Sigmoid colon (tissue), 7 donors: ENCODE measurements around the gene ALDH1L1. TPM values are rescaled to one million over a fixed set of nuclear protein-coding genes. Genes with fewer than 3 reads are reported as not detected.
A peak's percentile ranks its signal among the peaks of the same experiment; 100 is the strongest.

Source experiments
- DNase-seq: peaks from one replicate; pipeline ENCODE4 v3.0.0-alpha.2; 2019
- H3K27ac ChIP-seq, 4 donors: fragments of 200-600 bp; sonication (generic); one replicate each; pipeline ENCODE4 v1.5.1; 2016 to 2019; ENCODE audit warnings: mild to moderate bottlenecking in 1 of 4
- H3K27me3 ChIP-seq, 3 donors: fragments of 200-600 bp; sonication (generic); one replicate each; pipeline ENCODE4 v1.5.1; 2019; ENCODE audit warnings: mild to moderate bottlenecking in 1 of 3
- H3K36me3 ChIP-seq, 4 donors: fragments of 200-600 bp; sonication (generic); one replicate each; pipeline ENCODE4 v1.5.1; 2016 to 2019
- H3K4me1 ChIP-seq, 4 donors: fragments of 200-600 bp; sonication (generic); one replicate each; pipeline ENCODE4 v1.5.1; 2017 to 2019
- H3K4me3 ChIP-seq, 4 donors: fragments of 200-600 bp; sonication (generic); one replicate each; pipeline ENCODE4 v1.5.1; 2017 to 2019; ENCODE audit warnings: mild to moderate bottlenecking in 2 of 4, moderate library complexity in 1 of 4
- H3K9me3 ChIP-seq, 4 donors: fragments of 200-600 bp in 3 of 4; sonication (generic) in 3 of 4; one replicate each; pipeline versions ENCODE4 v1.5.1 to v1.6.1; 2013 to 2019
- CTCF ChIP-seq, 4 experiments: fragments of 450-650 bp in 3 of 4; fragments of 200-600 bp in 1 of 4; IDR thresholded peaks; one replicate each; pipeline ENCODE4 v1.5.1; 2016 to 2019; ENCODE audit warnings: antibody characterized with exemption in 4 of 4, mild to moderate bottlenecking in 3 of 4, moderate library complexity in 2 of 4
- EP300 ChIP-seq, 4 donors: sonication (generic); formaldehyde crosslinking; IDR thresholded peaks; one replicate each; pipeline ENCODE4 v1.6.1; 2017; ENCODE audit warnings: antibody characterized with exemption in 4 of 4
- POLR2A ChIP-seq, 2 donors: fragments of 450-650 bp; IDR thresholded peaks; one replicate each; pipeline ENCODE4 v1.6.1; 2016; ENCODE audit warnings: antibody characterized with exemption in 2 of 2, mild to moderate bottlenecking in 2 of 2, moderate library complexity in 2 of 2
- POLR2AphosphoS5 ChIP-seq, 4 donors: sonication (generic); formaldehyde crosslinking; IDR thresholded peaks; one replicate each; pipeline ENCODE4 v1.6.1; 2017; ENCODE audit warnings: antibody characterized with exemption in 4 of 4
- WGBS, 2 donors: extraction: QIAGEN DNeasy Blood & Tissue Kit; methylation state at CpG; one replicate each; pipeline ENCODE4 v1.1.7; 2013; 5-methylcytosine and 5-hydroxymethylcytosine counted together
- intact Hi-C: fragments of 100-400 bp; cut with DNase I; formaldehyde crosslinking; loops from one replicate; pipeline ENCODE4 v1.15.1; 2023
- polyA plus RNA-seq, 3 donors: library from polyadenylated mRNA; stranded (reverse); fragments of 200-250 nt; gene quantifications; one replicate each; pipeline ENCODE4 v1.2.3, GENCODE V29; 2013
- total RNA-seq, 4 donors: library from RNA; depleted of rRNA; stranded (reverse); fragments of >200 nt; gene quantifications; one replicate each; pipeline ENCODE4 v1.1.0, GENCODE V29; 2016
- donor health status: healthy with polysubstance abuse.
- donor health status: Bipolar disorder and iron deficiency.
- donor health status: healthy.

Gene ALDH1L1
- total and polyA plus RNA-seq, 7 donors = 7.2 to 32.5 (median 15.0) TPM

DNA sequence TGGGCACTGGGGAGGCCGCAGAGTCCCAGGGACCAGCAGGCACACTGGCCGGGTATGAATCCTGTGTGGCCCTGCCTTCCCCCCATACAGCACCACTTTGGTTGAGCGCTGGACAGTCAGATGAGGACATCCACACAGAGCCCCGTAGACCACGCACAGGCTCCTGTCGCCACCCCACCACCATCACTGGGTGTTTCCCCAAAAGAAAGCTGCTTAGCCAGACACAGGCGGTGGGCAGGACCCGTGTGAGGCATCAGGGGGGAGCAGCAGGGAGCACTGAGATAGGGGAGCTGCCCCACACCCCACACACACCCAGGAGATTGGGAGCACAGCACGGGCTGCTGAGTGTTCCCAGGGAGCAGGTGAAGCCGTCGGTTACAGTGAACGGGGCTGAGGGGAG is 54.1 kb downstream of the ALDH1L1 start:
- no peak for TF ChIP-seq CTCF (IDR thresholded peaks at IDR 0.05)
- no peak for TF ChIP-seq POLR2AphosphoS5 (IDR thresholded peaks at IDR 0.05)
- no peak for TF ChIP-seq EP300 (IDR thresholded peaks at IDR 0.05)
- no peak for TF ChIP-seq POLR2A (IDR thresholded peaks at IDR 0.05)
- 90% methylated on average over 12 of the region's 12 CpGs for WGBS, 2 donors
- H3K4me1 ChIP-seq = no peaks in the 10 kb centered on the region
- H3K36me3 ChIP-seq = no peaks in the 10 kb centered on the region
- DNase-seq = peak; percentile 48
- H3K27ac ChIP-seq = no peak overlapping the region
- intact Hi-C loops = no loop called here
- no peaks in the 10 kb centered on the region for H3K9me3 ChIP-seq
- H3K4me3 ChIP-seq = no peak overlapping the region
- no peaks in the 10 kb centered on the region for H3K27me3 ChIP-seq

- intact Hi-C loops = no loop called here
- no peaks in the 10 kb centered on the region for H3K4me1 ChIP-seq
- TF ChIP-seq CTCF (IDR thresholded peaks at IDR 0.05) (no peak), POLR2A (IDR thresholded peaks at IDR 0.05) (no peak), POLR2AphosphoS5 (IDR thresholded peaks at IDR 0.05) (no peak), EP300 (IDR thresholded peaks at IDR 0.05) (no peak)
- H3K27me3 ChIP-seq = no peaks in the 10 kb centered on the region
- peak; percentile 40 for DNase-seq
- 72 to 91% methylated on average over 2 of the region's 2 CpGs for WGBS, 2 donors
- H3K27ac ChIP-seq = no peak overlapping the region
- H3K36me3 ChIP-seq = no peaks in the 10 kb centered on the region
- no peak overlapping the region for H3K4me3 ChIP-seq
- H3K9me3 ChIP-seq = no peaks in the 10 kb centered on the region
Measured at GRCh38 chr3:126125781-126126251, 54.6 kb downstream of the ALDH1L1 start.

- no peaks in the 10 kb centered on the region for H3K4me1 ChIP-seq
- H3K27ac ChIP-seq = no peak overlapping the region
- H3K4me3 ChIP-seq = no peak overlapping the region
- intact Hi-C loops = no loop called here
- no peaks in the 10 kb centered on the region for H3K27me3 ChIP-seq
- TF ChIP-seq CTCF (IDR thresholded peaks at IDR 0.05) (no peak), POLR2AphosphoS5 (IDR thresholded peaks at IDR 0.05) (no peak), EP300 (IDR thresholded peaks at IDR 0.05) (no peak), POLR2A (IDR thresholded peaks at IDR 0.05) (no peak)
- H3K9me3 ChIP-seq = no peaks in the 10 kb centered on the region
- peak; percentile 46 for DNase-seq
- H3K36me3 ChIP-seq = no peaks in the 10 kb centered on the region
- 86% methylated on average over 5 of the region's 5 CpGs for WGBS, 2 donors
Measured at GRCh38 chr3:126125341-126125740, 55.0 kb downstream of the ALDH1L1 start.

DNA sequence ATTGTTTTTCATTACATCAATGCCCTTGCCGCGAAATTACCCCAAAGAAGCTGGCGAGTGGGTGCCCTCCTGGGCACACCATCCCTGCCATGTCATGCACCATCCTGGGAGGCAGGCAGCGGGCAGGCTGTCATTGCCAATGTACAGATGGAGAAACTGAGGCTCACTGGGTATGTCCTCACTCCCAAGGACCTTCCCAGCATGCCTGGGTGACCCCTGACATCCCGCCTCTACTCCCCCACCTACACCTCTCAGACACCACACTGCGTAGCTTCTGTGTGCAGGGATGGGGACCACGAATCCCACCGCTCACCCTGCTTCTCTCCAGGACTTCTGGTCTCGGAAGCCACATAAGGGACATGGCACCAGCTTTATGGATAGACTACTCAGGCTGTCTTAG is 55.5 kb downstream of the ALDH1L1 start:
- Histone ChIP-seq H3K9me3 (no peaks in the 10 kb centered on the region), H3K4me3 (no peak overlapping the region), H3K27ac (no peak overlapping the region), H3K4me1 (no peaks in the 10 kb centered on the region), H3K36me3 (no peaks in the 10 kb centered on the region), H3K27me3 (no peaks in the 10 kb centered on the region)
- DNase-seq = peak; percentile 52
- TF ChIP-seq EP300 (IDR thresholded peaks at IDR 0.05) = no peak
- TF ChIP-seq CTCF (IDR thresholded peaks at IDR 0.05) = no peak
- TF ChIP-seq POLR2AphosphoS5 (IDR thresholded peaks at IDR 0.05) = no peak
- TF ChIP-seq POLR2A (IDR thresholded peaks at IDR 0.05) = no peak
- intact Hi-C loops = no loop called here
- WGBS, 2 donors = 89 to 95% methylated on average over 9 of the region's 9 CpGs
